Superior temporal gyrus (tissue), 1 donor: Measurements from ENCODE around the gene KAT2A.
A peak's percentile ranks its signal among the peaks of the same experiment; 100 is the strongest.

ENCODE experiments used
- DNase-seq: peaks from one replicate; pipeline ENCODE4 v3.0.0-alpha.2; 2016; ENCODE audit errors: extremely low spot score

KAT2A gene

DNA sequence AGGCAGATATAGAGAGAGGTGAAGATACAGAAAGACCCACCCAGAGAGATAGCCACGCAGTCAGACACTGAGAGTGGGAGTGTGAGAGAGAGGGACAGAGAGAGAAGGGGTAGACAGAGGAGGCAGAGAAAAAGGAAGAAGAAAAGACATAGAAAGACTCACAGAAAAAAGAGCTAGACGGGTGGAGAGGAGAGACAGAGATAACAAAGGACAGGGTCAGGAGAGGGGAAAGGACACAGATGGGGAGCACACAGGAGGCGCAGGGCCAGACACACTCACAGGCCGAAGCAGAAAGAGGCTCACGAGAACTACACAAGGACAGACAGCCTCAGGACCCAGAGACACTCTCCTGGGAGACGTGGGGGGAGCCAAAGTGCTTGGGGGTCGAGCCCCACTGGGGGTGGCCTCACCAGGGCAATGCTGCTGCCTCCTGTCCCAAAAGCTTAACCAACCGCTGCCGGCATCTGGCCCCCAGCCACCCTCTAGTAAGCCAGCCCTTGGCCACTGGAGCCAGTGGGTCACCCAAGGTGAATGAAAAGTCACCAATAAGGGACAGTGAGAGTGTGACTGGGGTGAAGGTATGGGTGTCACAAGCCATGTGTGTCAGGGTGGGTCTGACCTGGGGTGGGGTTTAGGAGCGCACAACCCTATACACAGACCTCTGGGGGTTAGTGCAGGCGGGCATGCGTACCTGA, 26.6 kb downstream of the KAT2A start:
- no peak for DNase-seq

DNA sequence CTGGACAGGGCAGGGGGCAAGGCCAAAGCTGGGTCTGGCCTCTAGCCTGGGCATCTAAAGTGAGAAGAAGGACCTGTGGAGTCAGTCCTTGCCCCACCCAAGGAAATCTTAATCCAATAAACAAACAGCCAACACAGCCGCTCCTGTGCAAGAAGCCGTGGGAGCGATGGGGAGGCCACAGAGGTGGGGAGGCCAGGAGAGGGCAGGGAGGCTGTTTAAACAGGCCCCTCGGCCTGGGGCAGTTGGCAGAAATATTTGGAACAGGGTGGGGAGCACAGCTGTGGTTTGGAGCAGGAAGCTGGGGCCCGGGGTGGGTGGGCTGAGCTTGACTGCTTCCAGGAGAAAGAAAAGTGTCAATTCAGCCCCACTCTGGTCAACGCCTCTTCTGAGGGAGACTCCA, 28.2 kb downstream of the KAT2A start:
- no peak for DNase-seq

DNA sequence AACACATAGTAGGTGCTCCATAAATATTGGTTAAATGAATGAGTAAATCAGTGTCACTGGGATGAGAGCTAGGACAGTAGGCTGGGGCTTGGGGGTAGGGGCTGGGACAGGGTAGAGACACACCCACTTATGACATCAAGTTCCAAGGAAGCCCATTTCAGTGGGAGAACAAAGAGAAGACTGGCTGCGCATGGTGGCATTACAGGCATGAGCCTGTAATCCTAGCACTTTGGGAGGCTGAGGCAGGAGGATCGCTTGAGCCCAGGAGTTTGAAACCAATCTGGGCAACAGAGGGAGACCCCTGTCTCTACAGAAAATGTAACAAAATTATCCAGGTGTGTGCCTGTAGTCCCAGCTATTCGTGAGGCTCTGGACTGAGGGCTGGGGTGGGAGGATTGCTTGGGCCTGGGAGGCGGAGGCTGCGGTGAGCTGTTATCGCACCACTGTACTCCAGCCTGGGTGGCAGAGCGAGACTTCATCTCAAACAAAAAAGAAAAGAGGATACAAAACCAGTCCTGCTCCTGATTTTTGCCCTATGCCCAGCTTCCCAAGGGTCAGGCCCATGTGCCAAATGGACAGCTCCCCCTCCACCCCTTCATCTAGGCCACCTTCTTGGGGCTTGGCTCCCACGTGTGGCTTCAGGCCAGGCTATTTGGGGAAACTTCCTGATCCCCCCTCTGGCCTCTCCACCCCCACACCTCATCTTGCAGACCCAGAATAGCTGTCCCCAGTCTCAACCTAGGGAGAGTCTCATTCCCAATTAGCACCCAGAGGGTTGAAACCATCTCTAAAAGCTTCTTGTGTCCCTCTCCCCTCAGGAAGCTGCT, 30.0 kb downstream of the KAT2A start:
- no peak for DNase-seq

DNA sequence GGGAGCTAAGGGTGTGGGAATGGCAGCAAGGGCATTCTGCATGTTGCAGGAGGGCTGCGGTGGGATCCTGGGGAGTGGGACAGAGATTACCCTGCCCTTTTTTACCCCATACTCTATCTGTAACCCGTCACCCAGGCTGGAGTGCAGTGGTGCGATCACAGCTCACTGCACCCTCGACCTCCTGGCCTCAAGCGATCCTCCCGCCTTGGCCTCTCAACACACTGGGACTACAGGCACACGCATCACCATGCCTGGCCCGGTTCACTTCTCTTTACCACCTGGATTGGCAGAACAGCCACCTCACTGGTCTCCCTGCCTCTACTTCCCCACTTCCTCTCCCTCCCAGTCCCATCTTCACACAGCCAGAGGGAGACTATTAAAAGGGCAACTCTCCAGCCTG, 32.4 kb downstream of the KAT2A start:
- no peak for DNase-seq

DNA sequence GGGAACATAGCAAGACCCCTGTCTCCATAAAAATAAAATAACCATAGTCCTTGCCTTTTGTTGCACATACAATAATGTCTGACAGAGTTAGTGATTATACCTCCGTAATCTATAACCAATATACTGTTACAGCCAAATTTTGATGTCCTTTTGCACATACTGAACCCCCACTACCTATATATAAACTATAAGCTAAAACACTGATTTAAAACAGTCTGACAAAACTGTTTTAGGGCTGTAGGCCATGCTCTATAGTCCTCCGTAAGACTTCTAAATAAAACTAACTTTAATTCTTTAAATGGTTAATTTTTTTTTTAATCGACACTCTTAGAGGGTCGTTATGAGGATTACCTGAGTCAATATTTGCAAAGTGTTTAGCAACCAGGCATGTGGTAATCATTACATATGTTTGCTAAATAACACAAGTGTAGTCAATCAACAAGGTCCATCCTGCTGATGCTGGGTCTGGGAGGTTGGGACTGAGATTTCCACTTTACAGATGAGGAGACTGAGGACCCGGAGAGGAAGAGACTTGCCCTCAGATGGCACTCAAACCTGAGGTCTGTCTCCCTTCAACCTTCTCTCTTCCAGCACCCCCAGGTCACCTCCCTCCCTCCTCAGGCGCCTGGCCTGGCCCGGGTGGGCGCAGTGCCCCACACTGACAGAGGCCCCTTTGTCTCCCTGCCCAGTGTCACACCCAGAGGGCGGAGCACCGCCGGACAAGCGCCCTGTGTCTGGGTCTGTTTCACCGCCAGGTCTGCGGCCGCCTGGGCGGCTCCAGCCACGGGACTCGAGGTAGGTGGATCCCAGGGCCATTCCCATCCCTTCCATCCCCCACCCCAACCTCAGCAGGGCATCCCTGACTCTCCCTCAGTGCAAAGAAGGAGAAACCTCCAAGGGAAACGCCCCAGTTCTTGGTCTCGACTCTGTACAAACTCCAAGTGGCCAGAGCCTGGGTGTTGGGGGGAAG, 33.1 kb downstream of the KAT2A start:
- DNase-seq, result peak; percentile 26

DNA sequence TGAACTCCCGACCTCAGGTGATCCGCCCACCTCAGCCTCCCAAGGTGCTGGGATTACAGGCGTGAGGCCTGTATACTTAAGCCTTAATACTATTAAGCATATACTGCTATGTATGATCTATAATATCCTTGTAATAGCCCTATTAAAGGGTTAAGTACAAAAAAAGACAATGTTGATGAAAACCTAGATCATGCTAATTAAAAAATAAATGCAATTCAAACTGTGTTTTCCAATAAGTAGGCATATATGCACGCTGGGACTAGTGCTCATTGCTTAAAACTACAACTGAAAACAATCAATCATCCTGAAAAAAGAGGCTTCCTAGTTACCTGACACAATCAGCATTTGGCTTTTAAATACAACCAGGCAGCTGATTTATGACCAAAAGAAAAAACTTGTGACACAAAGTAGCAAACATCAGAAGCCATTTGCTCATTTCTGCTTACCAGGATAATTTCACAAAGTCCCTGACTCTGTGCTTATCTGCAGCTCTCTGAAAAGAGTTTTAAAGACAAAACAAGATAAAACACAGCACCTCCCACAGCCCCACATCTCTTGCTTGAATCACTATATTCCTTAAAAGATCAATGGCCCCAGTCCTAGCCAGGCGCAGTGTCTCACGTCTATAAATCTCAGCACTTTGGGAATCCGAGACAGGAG, 34.0 kb downstream of the KAT2A start:
- no peak for DNase-seq

DNA sequence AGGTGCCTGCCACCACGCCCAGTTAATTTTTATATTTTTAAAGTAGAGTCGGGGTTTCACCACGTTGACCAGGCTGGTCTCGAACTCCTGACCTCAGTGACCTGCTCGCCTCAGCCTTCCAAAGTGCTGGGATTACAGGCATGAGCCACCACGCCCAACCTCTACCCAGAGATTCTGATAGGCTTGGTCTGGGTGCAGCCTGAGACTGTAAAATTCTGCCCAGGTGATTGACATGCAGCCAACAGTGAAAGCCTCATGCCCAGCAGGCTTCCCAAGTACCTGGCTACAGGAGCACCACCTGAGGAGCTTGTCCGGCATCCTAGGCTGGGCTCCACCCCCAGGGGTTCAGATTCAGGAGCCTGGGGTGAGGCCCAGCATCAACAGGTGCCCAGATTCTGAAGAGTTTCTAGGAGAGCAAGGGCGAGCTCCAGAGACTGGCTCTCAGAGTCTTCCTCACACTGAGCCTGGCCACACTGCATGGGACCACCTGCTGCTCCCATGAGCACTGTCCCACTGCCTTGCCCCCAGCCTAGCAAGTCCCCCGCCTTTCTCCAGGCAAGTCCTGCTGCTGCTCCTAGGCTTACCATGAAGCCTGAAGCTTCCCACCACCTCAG, 39.5 kb downstream of the KAT2A start:
- no peak for DNase-seq

DNA sequence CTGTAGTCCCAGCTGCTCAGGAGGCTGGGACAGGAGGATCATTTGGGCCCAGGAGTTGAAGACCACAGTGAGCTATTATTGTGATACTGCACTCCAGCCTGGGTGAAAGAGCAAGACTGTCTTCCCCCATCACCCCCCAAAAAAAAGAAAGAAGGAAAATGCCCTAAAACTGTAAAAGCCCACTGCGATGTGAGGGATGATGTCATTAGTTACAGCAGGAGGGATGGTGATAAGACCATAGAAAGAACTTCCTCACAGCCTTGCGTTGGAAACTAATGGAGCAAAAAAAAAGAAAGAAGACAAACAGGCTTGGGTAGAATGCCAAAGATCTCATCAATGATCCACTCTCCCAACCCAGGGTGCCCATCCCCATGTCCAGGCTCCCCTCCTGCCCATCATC, 41.6 kb downstream of the KAT2A start:
- no peak for DNase-seq

DNA sequence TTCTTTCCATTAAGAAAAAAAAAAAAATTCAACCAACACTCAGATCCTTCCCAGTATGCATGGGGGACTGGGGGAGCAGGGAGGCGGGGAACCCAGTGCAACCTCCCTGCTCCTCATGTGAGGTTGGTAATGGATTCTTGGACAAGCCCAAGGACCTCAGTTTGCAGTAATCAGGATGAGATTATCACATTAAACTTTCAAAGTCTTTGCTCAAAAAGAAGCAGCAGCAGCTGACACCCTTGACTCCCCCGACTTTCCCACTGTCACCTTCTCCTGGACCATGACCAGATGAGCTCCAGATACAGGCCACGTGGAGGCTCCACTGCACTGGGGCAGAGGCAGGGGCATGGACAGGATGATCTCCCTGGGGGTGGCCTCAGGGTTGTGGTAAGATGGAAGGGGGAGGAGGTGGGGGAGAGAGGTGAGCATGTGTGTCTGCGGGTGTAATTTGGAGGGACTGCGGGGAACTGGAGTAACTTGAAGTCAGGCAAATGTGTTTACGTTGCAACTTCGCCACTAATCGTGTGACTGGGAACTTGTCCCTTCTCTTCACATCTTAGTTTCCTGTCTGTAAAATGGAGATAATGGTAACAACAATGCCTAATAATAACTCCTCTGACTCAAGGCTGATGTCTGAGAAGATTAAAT, 42.6 kb downstream of the KAT2A start:
- DNase-seq, result no peak

DNA sequence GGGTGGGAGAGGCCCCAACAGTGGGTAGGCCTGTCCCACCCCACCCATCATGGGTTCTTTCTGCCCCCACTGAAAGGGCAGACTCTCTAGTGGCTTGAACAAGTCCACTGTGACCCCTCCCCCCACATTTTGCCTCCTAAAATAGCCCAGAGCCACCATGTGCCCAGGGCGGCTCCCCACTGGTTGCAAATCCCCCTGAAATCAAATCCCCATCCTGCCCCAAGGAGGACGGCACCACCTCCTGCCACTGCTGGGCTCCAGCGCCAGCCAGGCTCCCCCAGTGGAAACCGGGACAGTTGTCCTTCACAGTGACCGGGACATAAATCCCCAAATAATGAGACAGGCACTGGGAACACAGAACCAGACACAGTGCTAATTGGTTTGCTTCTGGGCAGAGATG, 43.4 kb downstream of the KAT2A start:
- DNase-seq, result no peak

DNA sequence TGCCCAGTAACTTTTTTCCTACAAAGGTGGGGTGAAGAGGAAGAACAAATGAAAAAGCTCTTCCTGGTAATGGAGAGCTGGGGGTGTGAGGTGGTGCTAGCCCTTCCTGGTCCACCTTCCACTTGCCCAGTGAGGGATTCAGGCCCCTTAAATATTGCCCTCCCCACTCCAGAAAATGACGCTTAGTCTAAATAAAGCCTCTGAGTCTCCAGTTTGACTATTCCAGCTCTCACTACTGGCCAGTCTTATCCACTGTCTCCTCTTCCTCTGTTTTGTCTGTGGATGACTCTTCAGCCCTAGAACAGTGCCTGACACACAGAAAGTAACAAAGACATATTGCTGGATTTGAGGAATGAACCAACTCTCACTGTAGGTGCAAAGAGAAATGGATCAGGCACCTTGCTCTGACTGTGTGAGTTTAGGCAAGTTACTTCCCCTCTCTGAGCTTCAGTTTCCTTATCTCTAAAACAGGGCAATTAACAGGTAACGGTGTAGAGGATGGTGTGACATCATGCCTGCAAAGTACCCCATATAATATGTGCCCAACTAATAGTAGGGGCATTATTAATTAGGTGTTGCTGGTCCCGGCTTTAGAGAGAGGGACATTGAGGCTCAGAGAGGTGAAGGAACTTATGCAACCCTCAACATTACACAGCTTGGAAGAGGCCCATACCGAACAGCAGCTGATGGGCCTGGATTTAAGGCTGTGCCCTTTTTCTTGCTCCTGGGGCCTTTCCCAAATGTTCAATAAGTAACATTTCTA, 44.2 kb downstream of the KAT2A start:
- DNase-seq, result no peak

DNA sequence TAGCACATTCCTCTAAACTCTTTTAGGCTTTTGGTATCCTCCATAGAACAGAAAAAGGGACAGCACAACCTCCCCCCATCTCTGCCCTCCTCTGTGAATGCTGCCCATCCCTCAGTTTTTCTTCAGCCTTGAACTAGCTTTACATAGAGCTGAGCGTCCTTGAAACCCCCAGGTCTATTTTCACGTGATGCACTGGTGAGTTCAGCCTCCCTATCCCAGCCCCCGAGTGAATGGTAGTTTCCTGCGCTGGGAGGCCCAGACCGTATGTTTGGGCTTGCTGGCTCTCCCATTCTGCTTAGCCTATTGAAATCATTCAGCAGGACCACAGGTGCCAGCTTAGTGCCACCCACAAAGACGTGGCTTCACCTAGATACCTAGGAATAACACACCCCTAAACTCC, 45.4 kb downstream of the KAT2A start:
- DNase-seq, result no peak

DNA sequence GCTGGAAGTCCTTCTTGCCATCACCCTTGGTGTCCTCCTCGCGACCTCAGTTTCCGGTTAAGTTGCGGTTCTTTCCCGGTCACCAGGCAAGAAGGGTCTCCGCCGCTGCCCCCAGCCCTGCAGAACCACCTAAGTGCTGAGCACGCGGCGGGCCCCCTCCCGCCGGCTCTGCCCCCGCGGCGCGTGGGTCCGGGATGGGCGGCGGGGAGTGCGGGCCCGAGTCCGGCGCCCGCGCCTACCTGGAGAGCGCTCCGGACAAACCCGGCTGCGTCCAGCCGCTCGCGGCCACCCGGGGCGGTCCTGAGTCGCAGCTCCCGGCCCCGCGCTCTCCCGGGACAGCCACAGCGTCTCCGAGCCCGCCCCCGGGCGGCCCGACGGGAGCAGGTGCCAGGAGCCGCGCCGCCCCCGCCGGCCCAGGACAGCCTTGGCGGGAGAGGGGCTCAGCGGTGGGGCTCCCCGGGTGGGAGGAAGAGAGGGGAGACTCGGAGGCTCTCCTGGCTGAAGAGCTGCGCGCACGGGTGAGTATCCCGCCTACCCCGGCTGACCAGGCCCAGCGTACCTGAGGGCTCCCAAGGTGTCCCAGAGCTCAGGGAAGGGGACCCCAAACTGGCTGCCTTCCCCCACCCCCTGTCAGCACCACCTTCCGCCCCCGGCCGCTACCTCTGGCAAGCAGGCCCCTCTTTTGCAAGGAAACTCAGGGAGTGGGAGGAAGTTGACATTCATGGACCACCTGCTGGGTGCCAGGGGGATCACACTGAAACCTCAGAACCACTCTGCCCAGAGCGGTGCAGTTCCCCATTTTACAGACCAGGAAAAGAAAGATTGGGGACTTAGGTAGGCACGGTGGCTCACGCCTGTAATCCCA, 48.6 kb downstream of the KAT2A start:
- DNase-seq, result no peak

DNA sequence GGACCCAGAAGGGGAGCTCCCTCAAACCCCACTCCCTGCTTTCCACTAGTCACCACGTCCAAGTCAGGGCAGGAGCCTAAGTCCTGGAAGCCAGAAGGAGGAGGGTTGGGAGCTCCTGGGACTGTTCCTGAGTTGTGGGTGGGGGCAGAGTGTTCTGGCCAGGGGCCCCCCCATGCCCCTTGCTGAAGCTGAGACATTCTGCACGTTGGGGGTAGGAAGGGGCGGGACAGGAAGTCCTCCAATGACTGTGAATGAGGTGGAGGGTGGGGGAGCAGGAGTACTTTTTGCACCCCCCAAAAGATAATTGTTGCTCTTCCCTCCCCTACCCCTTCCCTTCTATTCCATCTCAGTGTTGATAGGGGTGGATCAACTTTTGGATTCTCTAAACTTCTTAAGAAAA, 49.4 kb downstream of the KAT2A start:
- DNase-seq, result no peak

DNA sequence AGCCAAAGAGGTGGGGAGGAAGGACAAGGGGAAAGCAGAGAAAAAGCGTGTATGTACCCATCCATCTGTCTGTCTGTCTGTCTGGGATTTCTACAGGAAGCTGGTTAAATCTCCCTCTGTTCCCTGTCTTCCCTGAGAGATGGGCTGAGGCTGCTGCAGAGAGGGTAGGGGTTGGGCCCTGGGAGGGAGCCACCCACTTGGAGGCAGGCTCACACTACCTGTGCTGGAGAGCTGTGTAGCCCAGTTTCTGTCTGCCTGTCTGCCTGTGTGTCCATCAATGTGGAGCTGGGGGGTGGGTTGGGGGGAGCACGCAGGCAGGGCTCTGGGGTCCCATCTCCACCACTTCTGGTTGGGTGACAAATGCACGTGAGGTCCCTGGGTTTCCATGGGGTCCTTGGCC, 52.2 kb downstream of the KAT2A start:
- no peak for DNase-seq

DNA sequence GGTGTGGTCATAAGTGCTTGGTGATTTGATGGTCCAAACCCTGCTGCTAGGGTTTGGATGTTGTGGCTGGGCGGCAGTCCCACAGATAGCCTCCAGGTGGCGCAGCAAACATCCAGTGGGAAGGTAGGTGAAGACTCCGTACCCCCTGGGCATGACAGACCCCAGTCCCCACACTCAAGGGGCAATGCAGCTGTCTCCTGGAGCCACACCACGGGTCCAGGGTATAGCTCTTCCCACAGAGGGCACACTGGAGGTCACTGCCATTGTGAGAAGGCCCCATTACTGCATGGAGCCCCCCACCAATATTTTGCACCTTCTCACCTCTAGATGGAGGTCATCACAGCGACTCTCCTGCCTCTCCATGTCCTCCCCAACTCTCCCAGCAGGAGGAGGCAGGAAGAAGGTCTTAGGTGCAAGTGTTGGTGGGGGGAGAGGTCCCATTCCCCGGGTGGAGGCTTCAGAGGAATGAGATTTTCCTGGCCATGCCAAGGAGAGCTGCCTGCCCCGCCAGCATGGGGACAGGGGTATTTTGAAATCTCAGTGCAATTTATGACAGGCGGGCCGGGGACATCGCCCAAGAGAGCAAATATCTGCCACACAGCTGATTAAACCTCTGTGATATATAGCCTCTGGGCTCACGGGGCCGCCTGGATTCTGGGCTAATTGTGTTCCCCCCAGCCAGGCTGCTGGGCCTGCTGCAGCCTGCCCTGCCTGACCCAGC, 53.6 kb downstream of the KAT2A start:
- peak; percentile 75 for DNase-seq

DNA sequence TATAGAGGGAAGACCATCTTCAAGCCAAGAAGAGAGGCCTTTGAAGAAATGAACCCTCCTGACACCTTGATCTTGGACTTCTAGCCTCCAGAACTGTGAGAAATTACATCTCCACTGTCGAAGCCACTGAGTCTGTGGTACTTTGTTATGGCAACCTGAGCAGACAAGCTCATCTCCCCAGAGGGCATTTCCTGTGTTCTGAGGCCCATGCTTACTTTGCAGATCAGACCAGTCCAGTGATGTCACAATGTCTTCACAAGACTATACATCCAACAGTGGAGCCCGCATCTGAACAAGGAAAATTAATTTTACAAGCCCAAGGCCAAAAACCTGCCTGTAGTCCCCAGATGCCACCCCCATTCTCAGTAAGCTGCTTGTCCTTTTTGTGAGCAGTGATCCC, 56.0 kb downstream of the KAT2A start:
- no peak for DNase-seq
